A549 (cell line): ENCODE data around the gene FSTL5. TPM values are rescaled to one million over a fixed set of nuclear protein-coding genes. Genes with fewer than 3 reads are reported as not detected.

ENCODE experiments used
- ATAC-seq, 2 experiments: fragments of 200-7000 bp in 1 of 2; fragments of >200 bp in 1 of 2; cut with Nextera tagmentation in 1 of 2; cut with Tn5 transposase in 1 of 2; 3 replicates each; pipeline versions ENCODE4 v1.8.0 to v1.9.1; 2018 to 2020; ENCODE audit warnings: mild to moderate bottlenecking in 1 of 2, moderate library complexity in 1 of 2
- CTCF ChIA-PET: fragments of 300-600 bp; sonication (Branson Sonifier 250); formaldehyde crosslinking; extraction: SDS; loops from one replicate; lab custom pipeline; 2021; ENCODE audit warnings: antibody characterized with exemption, inconsistent platforms; lab: Yijun Ruan, JAX
- POLR2A ChIA-PET: fragments of 350-600 bp; formaldehyde crosslinking; extraction: SDS; loops from one replicate; lab custom pipeline; 2021; ENCODE audit warnings: antibody characterized with exemption, inconsistent platforms; lab: Yijun Ruan, JAX
- DNase-seq, 2 experiments: peaks; one replicate each; pipeline versions ENCODE4 v3.0.0 to v3.0.0-alpha.2; 2011 to 2016; ENCODE audit warnings: low read depth in 1 of 2, low spot score in 1 of 2
- FAIRE-seq: peaks from 2 replicates; lab custom pipeline; 2011; peaks lifted over from hg19 to GRCh38; lab: Jason Lieb, UNC
- H3K27ac ChIP-seq, 2 experiments: fragments of >200 bp; sonication (Bioruptor Twin); formaldehyde crosslinking; 3 replicates each; pipeline ENCODE4 v1.5.1; 2016 to 2017
- H3K4me1 ChIP-seq: fragments of >200 bp; sonication (Bioruptor Twin); formaldehyde crosslinking; 3 replicates; pipeline ENCODE4 v1.6.1; 2016
- H3K4me2 ChIP-seq: fragments of >200 bp; sonication (Bioruptor Twin); formaldehyde crosslinking; 3 replicates; pipeline ENCODE4 v1.6.1; 2016
- H3K4me3 ChIP-seq: fragments of >200 bp; sonication (Bioruptor Twin); formaldehyde crosslinking; 3 replicates; pipeline ENCODE4 v1.5.1; 2016
- H3K9me3 ChIP-seq: fragments of >200 bp; sonication (Bioruptor Twin); formaldehyde crosslinking; 3 replicates; pipeline ENCODE4 v1.6.1; 2016
- CBX2 ChIP-seq: fragments of 200-600 bp; sonication (generic); IDR thresholded peaks from 2 replicates; pipeline ENCODE4 v1.6.1; 2016; ENCODE audit warnings: low read depth, mild to moderate bottlenecking, borderline replicate concordance
- CEBPB ChIP-seq, 2 experiments: fragments of >200 bp in 1 of 2; sonication (Bioruptor Twin) in 1 of 2; formaldehyde crosslinking in 1 of 2; IDR thresholded peaks; 2 replicates each; pipeline ENCODE4 v1.6.1; 2012 to 2016
- FOSL2 ChIP-seq, 2 experiments: fragments of 450-650 bp in 1 of 2; fragments of >200 bp in 1 of 2; sonication (Bioruptor Twin) in 1 of 2; formaldehyde crosslinking; IDR thresholded peaks; 2 replicates each; pipeline versions ENCODE4 v1.5.0 to v1.6.1; 2016 to 2020; ENCODE audit warnings: mild to moderate bottlenecking in 1 of 2, moderate library complexity in 1 of 2
- FOXS1 ChIP-seq: fragments of 250-450 bp; sonication (Bioruptor Pico); IDR thresholded peaks from 2 replicates; pipeline ENCODE4 v1.5.0; 2020; ENCODE audit warnings: mild to moderate bottlenecking, moderate library complexity
- GATA3 ChIP-seq: IDR thresholded peaks from 2 replicates; pipeline ENCODE4 v1.6.1; 2012; ENCODE audit warnings: borderline replicate concordance
- HOXA7 ChIP-seq: fragments of 250-450 bp; sonication (Bioruptor Pico); IDR thresholded peaks from 2 replicates; pipeline ENCODE4 v1.5.0; 2020; ENCODE audit warnings: mild to moderate bottlenecking, moderate library complexity
- HOXB5 ChIP-seq: fragments of 250-450 bp; sonication (Bioruptor Pico); IDR thresholded peaks from 2 replicates; pipeline ENCODE4 v1.5.0; 2020; ENCODE audit warnings: mild to moderate bottlenecking, moderate library complexity
- MAFK ChIP-seq: fragments of 450-650 bp; IDR thresholded peaks from 2 replicates; pipeline ENCODE4 v1.6.1; 2014; ENCODE audit not compliant: partially characterized antibody
- MAZ ChIP-seq: fragments of 150-350 bp; IDR thresholded peaks from 2 replicates; pipeline ENCODE4 v1.6.1; 2014; ENCODE audit warnings: antibody characterized with exemption, low read depth, low read length, borderline replicate concordance
- MYC ChIP-seq: IDR thresholded peaks from 2 replicates; pipeline ENCODE4 v1.6.1; 2012; ENCODE audit warnings: mild to moderate bottlenecking, inconsistent platforms, low read length, improper control_type of control experiment, borderline replicate concordance
- NPAS2 ChIP-seq: fragments of 250-450 bp; sonication (Bioruptor Pico); IDR thresholded peaks from 2 replicates; pipeline ENCODE4 v1.8.0; 2022; ENCODE audit warnings: mild to moderate bottlenecking, moderate library complexity, borderline replicate concordance
- REST ChIP-seq: fragments of 200-600 bp; sonication (generic); IDR thresholded peaks from 2 replicates; pipeline ENCODE4 v1.6.1; 2016; ENCODE audit warnings: antibody characterized with exemption, mild to moderate bottlenecking, moderate library complexity
- RFX5 ChIP-seq: fragments of 450-650 bp; IDR thresholded peaks from 2 replicates; pipeline ENCODE4 v1.7.1; 2014; ENCODE audit warnings: antibody characterized with exemption, mild to moderate bottlenecking, moderate library complexity
- SREBF2 ChIP-seq: fragments of 450-650 bp; IDR thresholded peaks from 2 replicates; pipeline ENCODE4 v1.6.1; 2014; ENCODE audit warnings: mild to moderate bottlenecking, moderate library complexity
- ZSCAN20 ChIP-seq: fragments of 250-450 bp; sonication (Bioruptor Pico); IDR thresholded peaks from 2 replicates; pipeline ENCODE4 v1.8.0; 2022; ENCODE audit warnings: mild to moderate bottlenecking, moderate library complexity
- WGBS: methylation state at CpG from one replicate; pipeline ENCODE4 v1.1.6; 2017; ENCODE audit errors: missing lambda C conversion rate; 5-methylcytosine and 5-hydroxymethylcytosine counted together
- polyA plus RNA-seq, 4 experiments: library from polyadenylated mRNA; depleted of rRNA in 3 of 4; stranded (reverse); fragments of >200 nt; fragmentation: RNase III in 1 of 4; extraction: RNeasy Plus Mini Kit Qiagen cat#74134 plus additional on column Dnase treatment in 1 of 4; gene quantifications; 2 replicates in 3 of 4; 3 replicates in 1 of 4; pipeline ENCODE4 v1.2.3, GENCODE V29; 2011 to 2017
- TF ChIP-seq, protein P1 (sequence below): IDR thresholded peaks from 2 replicates; pipeline ENCODE4 v1.6.1; 2012
- TF ChIP-seq, protein P2 (sequence below): IDR thresholded peaks from 2 replicates; pipeline ENCODE4 v1.6.1; 2012; ENCODE audit warnings: low read depth, borderline replicate concordance
- TF ChIP-seq, protein P3 (sequence below): fragments of 150-350 bp; IDR thresholded peaks from 2 replicates; pipeline ENCODE4 v1.6.1; 2014; ENCODE audit warnings: low read depth, mild to moderate bottlenecking, low read length

FSTL5 gene
- polyA plus RNA-seq, 2 of the 4 experiments (the other 2 are of a cell fraction) = 0.06 to 0.10 TPM

DNA sequence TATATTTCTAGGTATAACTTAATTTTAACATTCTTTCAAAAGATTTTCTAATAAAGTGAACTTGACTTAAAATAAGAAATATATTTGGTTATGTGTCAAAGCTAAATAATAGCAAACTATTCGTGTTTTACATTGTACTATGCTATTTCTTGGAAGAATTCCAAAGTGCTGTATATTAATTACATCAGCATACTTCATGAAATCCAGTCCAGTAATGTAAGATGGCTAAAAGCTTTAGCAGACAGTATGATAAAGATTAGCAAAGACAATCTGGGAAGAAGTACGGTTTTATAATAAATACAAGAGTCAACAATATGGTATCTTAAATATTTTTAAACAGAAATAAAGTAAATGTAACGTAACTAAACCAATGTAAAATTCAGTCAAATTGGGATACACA, 125.7 kb downstream of the FSTL5 start:
- ATAC-seq = no peak
- Histone ChIP-seq H3K9me3 (no peaks in the 10 kb centered on the region), H3K4me2 (no peak overlapping the region), H3K4me3 (no peak overlapping the region), H3K4me1 (no peaks in the 10 kb centered on the region), H3K27ac (no peak overlapping the region)
- DNase-seq = no peak
- TF ChIP-seq GATA3 (no peak), HOXB5 (no peak), REST (no peak), NPAS2 (CRISPR knock-in tag) (no peak), HOXA7 (CRISPR knock-in tag) (no peak), RFX5 (no peak), CBX2 (no peak), ZSCAN20 (CRISPR knock-in tag) (no peak), FOXS1 (CRISPR knock-in tag) (no peak), SREBF2 (no peak)
- TF ChIP-seq, protein P1, sequence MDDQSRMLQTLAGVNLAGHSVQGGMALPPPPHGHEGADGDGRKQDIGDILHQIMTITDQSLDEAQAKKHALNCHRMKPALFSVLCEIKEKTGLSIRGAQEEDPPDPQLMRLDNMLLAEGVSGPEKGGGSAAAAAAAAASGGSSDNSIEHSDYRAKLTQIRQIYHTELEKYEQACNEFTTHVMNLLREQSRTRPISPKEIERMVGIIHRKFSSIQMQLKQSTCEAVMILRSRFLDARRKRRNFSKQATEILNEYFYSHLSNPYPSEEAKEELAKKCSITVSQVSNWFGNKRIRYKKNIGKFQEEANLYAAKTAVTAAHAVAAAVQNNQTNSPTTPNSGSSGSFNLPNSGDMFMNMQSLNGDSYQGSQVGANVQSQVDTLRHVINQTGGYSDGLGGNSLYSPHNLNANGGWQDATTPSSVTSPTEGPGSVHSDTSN = no peak
- FAIRE-seq = no peak
- POLR2A ChIA-PET = no interaction called here
- CTCF ChIA-PET = no interaction called here
- 25% methylated on average over 3 of the region's 3 CpGs for WGBS

GRCh38 chr4:162017863-162018262, 145.9 kb downstream of the FSTL5 start:
- WGBS = 20% methylated on average over 2 of the region's 2 CpGs
- POLR2A ChIA-PET = no interaction called here
- no peak overlapping the region for H3K4me3 ChIP-seq
- FAIRE-seq (no peak), ATAC-seq (no peak), DNase-seq (no peak)
- no peak overlapping the region for H3K27ac ChIP-seq
- TF ChIP-seq HOXB5 (no peak), FOSL2 (IDR thresholded peaks at IDR 0.05) (no peak), FOSL2 (CRISPR knock-in tag; IDR thresholded peaks at IDR 0.05) (no peak), MAFK (no peak), MAZ (no peak), CEBPB (IDR thresholded peaks at IDR 0.05) (no peak), MYC (no peak), RFX5 (no peak)
- TF ChIP-seq, protein P2, sequence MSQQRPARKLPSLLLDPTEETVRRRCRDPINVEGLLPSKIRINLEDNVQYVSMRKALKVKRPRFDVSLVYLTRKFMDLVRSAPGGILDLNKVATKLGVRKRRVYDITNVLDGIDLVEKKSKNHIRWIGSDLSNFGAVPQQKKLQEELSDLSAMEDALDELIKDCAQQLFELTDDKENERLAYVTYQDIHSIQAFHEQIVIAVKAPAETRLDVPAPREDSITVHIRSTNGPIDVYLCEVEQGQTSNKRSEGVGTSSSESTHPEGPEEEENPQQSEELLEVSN = no peak
- TF ChIP-seq, protein P3, sequence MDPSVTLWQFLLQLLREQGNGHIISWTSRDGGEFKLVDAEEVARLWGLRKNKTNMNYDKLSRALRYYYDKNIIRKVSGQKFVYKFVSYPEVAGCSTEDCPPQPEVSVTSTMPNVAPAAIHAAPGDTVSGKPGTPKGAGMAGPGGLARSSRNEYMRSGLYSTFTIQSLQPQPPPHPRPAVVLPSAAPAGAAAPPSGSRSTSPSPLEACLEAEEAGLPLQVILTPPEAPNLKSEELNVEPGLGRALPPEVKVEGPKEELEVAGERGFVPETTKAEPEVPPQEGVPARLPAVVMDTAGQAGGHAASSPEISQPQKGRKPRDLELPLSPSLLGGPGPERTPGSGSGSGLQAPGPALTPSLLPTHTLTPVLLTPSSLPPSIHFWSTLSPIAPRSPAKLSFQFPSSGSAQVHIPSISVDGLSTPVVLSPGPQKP = no peak
- no peaks in the 10 kb centered on the region for H3K4me1 ChIP-seq
- no peaks in the 10 kb centered on the region for H3K9me3 ChIP-seq
- no peak overlapping the region for H3K4me2 ChIP-seq
- CTCF ChIA-PET = no interaction called here
